Smooth muscle cell (in vitro differentiated cells): ENCODE measurements around the gene FCN1. TPM values are rescaled to one million over a fixed set of nuclear protein-coding genes. Genes with fewer than 3 reads are reported as not detected.

Source experiments
- DNase-seq: peaks from one replicate; lab custom pipeline; 2025; ENCODE audit not compliant: unreplicated experiment; lab: John Stamatoyannopoulos, UW
- H2AFZ ChIP-seq: fragments of 200-600 bp; sonication (generic); 2 replicates; pipeline ENCODE4 v1.6.0; 2016; ENCODE audit warnings: antibody characterized with exemption, low read depth, mild to moderate bottlenecking
- H3F3A ChIP-seq: fragments of 200-600 bp; sonication (generic); 2 replicates; pipeline ENCODE4 v1.6.0; 2017; ENCODE audit warnings: antibody characterized with exemption, low read depth
- H3K27ac ChIP-seq: fragments of 200-600 bp; sonication (generic); 2 replicates; pipeline ENCODE4 v1.5.1; 2016; ENCODE audit warnings: low read depth, mild to moderate bottlenecking
- H3K27me3 ChIP-seq: fragments of 200-600 bp; sonication (generic); 2 replicates; pipeline ENCODE4 v1.6.1; 2016; ENCODE audit warnings: low read depth, mild to moderate bottlenecking
- H3K36me3 ChIP-seq: fragments of 200-600 bp; sonication (generic); 2 replicates; pipeline ENCODE4 v1.5.1; 2016; ENCODE audit warnings: low read depth
- H3K4me1 ChIP-seq: fragments of 200-600 bp; sonication (generic); 2 replicates; pipeline ENCODE4 v1.5.1; 2016; ENCODE audit warnings: low read depth
- H3K4me2 ChIP-seq: fragments of 200-600 bp; sonication (generic); 2 replicates; pipeline ENCODE4 v1.6.0; 2016; ENCODE audit warnings: mild to moderate bottlenecking
- H3K4me3 ChIP-seq: fragments of 200-600 bp; sonication (generic); 2 replicates; pipeline ENCODE4 v1.5.1; 2016; ENCODE audit warnings: mild to moderate bottlenecking
- H3K79me2 ChIP-seq: fragments of 200-600 bp; sonication (generic); 2 replicates; pipeline ENCODE4 v1.6.0; 2016; ENCODE audit warnings: low read depth, mild to moderate bottlenecking
- H3K9ac ChIP-seq: fragments of 200-600 bp; sonication (generic); 2 replicates; pipeline ENCODE4 v1.6.0; 2016; ENCODE audit warnings: low read depth
- H3K9me3 ChIP-seq: fragments of 200-600 bp; sonication (generic); replicated peaks from 2 replicates; pipeline ENCODE4 v1.5.1; 2016; ENCODE audit warnings: low read depth
- H4K20me1 ChIP-seq: fragments of 200-600 bp; sonication (generic); 2 replicates; pipeline ENCODE4 v1.6.0; 2016; ENCODE audit warnings: low read depth
- WGBS: methylation state at CpG from one replicate; pipeline ENCODE4 v1.1.7; 2016; ENCODE audit warnings: low lambda C conversion rate; 5-methylcytosine and 5-hydroxymethylcytosine counted together
- polyA plus RNA-seq: library from polyadenylated mRNA; unstranded; fragments of >200 nt; fragmentation: Nextera tagmentation; extraction: Ambion mirVana; gene quantifications from 2 replicates; pipeline ENCODE4 v1.2.1, GENCODE V29; 2016
- total RNA-seq: library from RNA; depleted of rRNA; stranded (reverse); fragments of >200 nt; gene quantifications from 2 replicates; pipeline ENCODE4 v1.2.3, GENCODE V29; 2014
- TF ChIP-seq, protein P1 (sequence below): fragments of 200-600 bp; sonication (generic); IDR thresholded peaks from 2 replicates; pipeline ENCODE4 v1.5.1; 2017; ENCODE audit warnings: borderline replicate concordance, mild to moderate bottlenecking, antibody characterized with exemption; ENCODE audit not compliant: insufficient read depth, poor library complexity, severe bottlenecking

FCN1 gene
- total and polyA plus RNA-seq, 2 experiments from 2014 or later = 0.13 TPM; not detected in 1

DNA sequence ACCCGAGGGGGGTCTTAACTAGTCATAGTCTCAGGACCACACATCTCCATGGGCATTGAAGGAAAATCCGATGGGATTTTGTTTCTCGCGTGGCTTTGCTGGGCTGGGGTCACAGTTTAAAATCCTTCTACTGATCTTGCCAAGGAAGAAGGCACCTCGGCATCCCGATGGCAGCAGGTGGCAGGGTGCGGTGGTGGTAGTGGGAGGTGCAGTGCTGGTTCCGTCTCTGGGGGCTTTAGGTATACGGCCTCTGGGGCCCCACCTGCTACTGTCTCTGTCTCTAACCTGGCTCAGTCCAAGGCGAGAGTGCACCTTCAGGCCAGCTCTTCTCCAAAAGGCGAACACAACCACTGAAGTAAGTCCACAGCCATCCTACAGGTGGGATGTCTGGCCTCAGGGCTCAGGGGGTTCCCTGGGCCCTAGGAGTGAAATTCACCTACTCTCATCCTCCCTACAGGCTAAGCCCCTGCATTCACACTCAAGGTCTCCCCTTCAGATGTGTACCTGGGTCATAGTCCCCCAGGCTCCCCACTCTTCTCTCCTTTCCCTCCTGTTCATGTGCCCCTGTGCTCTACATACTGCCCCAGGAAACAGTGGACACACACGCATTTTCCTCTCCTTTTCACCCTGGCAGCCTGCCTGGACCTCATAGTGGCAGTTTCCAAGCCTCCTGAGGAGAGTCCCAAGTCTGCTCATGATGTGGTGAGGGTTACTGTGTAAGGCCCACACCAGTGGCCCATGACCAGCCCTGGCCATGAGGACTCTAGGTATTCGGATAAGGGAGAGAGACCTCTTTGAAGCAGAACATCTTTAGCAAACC lies 37.8 kb downstream of the FCN1 start:
- Histone ChIP-seq H3K9me3 (no peaks in the 10 kb centered on the region), H3K79me2 (no peaks in the 10 kb centered on the region), H3F3A (no peaks in the 10 kb centered on the region), H3K27ac (no peak overlapping the region), H3K36me3 (no peaks in the 10 kb centered on the region), H3K27me3 (peaks cover 7% of the 10 kb centered on the region), H3K9ac (no peak overlapping the region), H3K4me2 (no peak overlapping the region), H2AFZ (no peak overlapping the region), H3K4me3 (no peak overlapping the region), H4K20me1 (no peaks in the 10 kb centered on the region), H3K4me1 (no peaks in the 10 kb centered on the region)
- no peak for DNase-seq
- 92% methylated on average over 13 of the region's 13 CpGs for WGBS
- TF ChIP-seq, protein P1, sequence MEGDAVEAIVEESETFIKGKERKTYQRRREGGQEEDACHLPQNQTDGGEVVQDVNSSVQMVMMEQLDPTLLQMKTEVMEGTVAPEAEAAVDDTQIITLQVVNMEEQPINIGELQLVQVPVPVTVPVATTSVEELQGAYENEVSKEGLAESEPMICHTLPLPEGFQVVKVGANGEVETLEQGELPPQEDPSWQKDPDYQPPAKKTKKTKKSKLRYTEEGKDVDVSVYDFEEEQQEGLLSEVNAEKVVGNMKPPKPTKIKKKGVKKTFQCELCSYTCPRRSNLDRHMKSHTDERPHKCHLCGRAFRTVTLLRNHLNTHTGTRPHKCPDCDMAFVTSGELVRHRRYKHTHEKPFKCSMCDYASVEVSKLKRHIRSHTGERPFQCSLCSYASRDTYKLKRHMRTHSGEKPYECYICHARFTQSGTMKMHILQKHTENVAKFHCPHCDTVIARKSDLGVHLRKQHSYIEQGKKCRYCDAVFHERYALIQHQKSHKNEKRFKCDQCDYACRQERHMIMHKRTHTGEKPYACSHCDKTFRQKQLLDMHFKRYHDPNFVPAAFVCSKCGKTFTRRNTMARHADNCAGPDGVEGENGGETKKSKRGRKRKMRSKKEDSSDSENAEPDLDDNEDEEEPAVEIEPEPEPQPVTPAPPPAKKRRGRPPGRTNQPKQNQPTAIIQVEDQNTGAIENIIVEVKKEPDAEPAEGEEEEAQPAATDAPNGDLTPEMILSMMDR = no peak

GRCh38 chr9:134877541-134877940 lies 40.2 kb downstream of the FCN1 start:
- TF ChIP-seq, protein P1 = no peak
- Histone ChIP-seq H3K9ac (no peak overlapping the region), H3K27me3 (peaks cover 7% of the 10 kb centered on the region), H3K79me2 (no peaks in the 10 kb centered on the region), H3F3A (no peaks in the 10 kb centered on the region), H3K4me2 (no peak overlapping the region), H4K20me1 (no peaks in the 10 kb centered on the region), H3K9me3 (no peaks in the 10 kb centered on the region), H3K4me1 (no peaks in the 10 kb centered on the region), H2AFZ (no peak overlapping the region), H3K36me3 (no peaks in the 10 kb centered on the region), H3K27ac (no peak overlapping the region), H3K4me3 (no peak overlapping the region)
- DNase-seq = no peak
- 82% methylated on average over 4 of the region's 4 CpGs for WGBS

- Histone ChIP-seq H3K4me2 (no peak overlapping the region), H3K4me1 (no peaks in the 10 kb centered on the region), H3K4me3 (no peak overlapping the region), H4K20me1 (no peaks in the 10 kb centered on the region), H3K79me2 (no peaks in the 10 kb centered on the region), H3K9me3 (no peaks in the 10 kb centered on the region), H3K27ac (no peak overlapping the region), H2AFZ (no peak overlapping the region), H3K27me3 (peaks cover 7% of the 10 kb centered on the region), H3K9ac (no peak overlapping the region), H3K36me3 (no peaks in the 10 kb centered on the region), H3F3A (no peaks in the 10 kb centered on the region)
- TF ChIP-seq, protein P1 = no peak
- no peak for DNase-seq
- 77% methylated on average over 1 of the region's 1 CpG for WGBS
Measured at GRCh38 chr9:134875371-134875770, 42.3 kb downstream of the FCN1 start.
